Motor neuron (in vitro differentiated cells): Measurements from ENCODE around the gene NXPH4. TPM values are rescaled to one million over a fixed set of nuclear protein-coding genes. Genes with fewer than 3 reads are reported as not detected.

Source experiments
- ATAC-seq, 8 experiments: fragments of 200-7000 bp; cut with Tn5 transposase; replicated peaks in 6 of 8; 2 replicates each; pipeline ENCODE4 v1.8.0; 2021; ENCODE audit warnings: mild to moderate bottlenecking in 8 of 8, moderate library complexity in 8 of 8
- H3K27ac ChIP-seq, 2 donors: fragments of 250-450 bp; sonication (Bioruptor Pico); 2 replicates each; pipeline ENCODE4 v1.9.0; 2021; ENCODE audit warnings: antibody characterized with exemption in 2 of 2, mild to moderate bottlenecking in 2 of 2, moderate library complexity in 1 of 2
- H3K4me1 ChIP-seq, 2 donors: fragments of 250-450 bp; sonication (Bioruptor Pico); replicated peaks in 1 of 2; 2 replicates each; pipeline ENCODE4 v1.6.1; 2021; ENCODE audit warnings: antibody characterized with exemption in 2 of 2, mild to moderate bottlenecking in 2 of 2, moderate library complexity in 1 of 2
- H3K4me3 ChIP-seq, 5 donors: fragments of 250-450 bp; sonication (Bioruptor Pico); 2 replicates each; pipeline ENCODE4 v1.9.0; 2021; ENCODE audit warnings: antibody characterized with exemption in 5 of 5, mild to moderate bottlenecking in 5 of 5, moderate library complexity in 4 of 5
- WGBS, 10 experiments: fragments of 450-650 bp; shearing (Covaris generic); methylation state at CpG; one replicate each; pipeline ENCODE4 v1.0.0; 2022; 5-methylcytosine and 5-hydroxymethylcytosine counted together
- in situ Hi-C, 9 experiments: fragments of 400-800 bp; cut with MboI; loops; one replicate each; pipeline ENCODE4 v1.15.0; 2021; ENCODE audit warnings: low sequenced_read_pairs in 9 of 9, low pct_unique_long_range_greater_than_20kb in 2 of 9; ENCODE audit not compliant: unreplicated experiment in 9 of 9
- total RNA-seq, 8 experiments: library from RNA; unstranded; fragments of 300-600 nt; gene quantifications; 2 replicates each; pipeline versions ENCODE4 v1.2.3 to v1.2.4, GENCODE V29; 2022

The NXPH4 gene
- total RNA-seq, 8 experiments from 2014 or later: 0.36 to 16.3 (median 10.7) TPM

DNA sequence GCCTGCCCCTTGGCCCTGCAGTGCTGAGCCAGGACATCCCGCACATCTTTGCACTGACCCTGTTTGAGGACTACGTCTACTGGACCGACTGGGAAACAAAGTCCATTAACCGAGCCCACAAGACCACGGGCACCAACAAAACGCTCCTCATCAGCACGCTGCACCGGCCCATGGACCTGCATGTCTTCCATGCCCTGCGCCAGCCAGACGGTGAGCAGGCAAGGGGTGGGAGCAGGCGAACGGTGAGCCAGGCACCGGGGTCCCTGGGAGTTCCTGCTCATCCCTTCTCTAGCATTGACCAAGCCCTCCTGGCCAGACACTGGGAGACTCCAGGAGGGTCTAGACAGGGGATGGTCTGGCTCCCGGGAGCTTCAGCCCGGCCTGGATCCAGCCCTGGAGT is 17.4 kb upstream of the NXPH4 start:
- 83 to 100% (median 95%) methylated on average over 1 to 3 of the region's 15 CpGs; no CpG with 5 or more reads in 7 of the 10 experiments for WGBS, 10 experiments
- no peak overlapping the region for H3K27ac ChIP-seq
- in situ Hi-C loops: no loop called here

DNA sequence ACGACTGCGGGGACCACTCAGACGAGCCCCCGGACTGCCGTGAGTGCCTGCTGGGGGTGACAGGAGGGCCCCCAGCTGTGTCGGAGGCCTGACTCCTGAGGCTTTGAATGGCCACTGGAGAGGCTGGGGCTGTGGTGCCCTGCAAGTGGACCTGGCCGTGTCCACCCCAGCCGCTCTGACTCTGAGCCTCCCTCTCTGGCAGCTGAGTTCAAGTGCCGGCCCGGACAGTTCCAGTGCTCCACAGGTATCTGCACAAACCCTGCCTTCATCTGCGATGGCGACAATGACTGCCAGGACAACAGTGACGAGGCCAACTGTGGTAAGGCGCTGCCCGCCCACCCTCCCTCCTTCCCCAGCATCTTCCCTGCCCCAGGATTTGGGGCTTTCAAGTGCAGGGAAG is 16.1 kb upstream of the NXPH4 start:
- in situ Hi-C loops: no loop called here
- Histone ChIP-seq H3K27ac (no peak overlapping the region), H3K4me3 (no peak overlapping the region), H3K4me1 (no peaks in the 10 kb centered on the region)
- WGBS, 10 experiments: 60 to 96% methylated on average over 2 to 5 of the region's 15 CpGs; no CpG with 5 or more reads in 8 of the 10 experiments
- no peak for ATAC-seq

More for the DNA sequence above, 17.4 kb upstream of the NXPH4 start:
- Histone ChIP-seq H3K4me3 (no peak overlapping the region), H3K4me1 (no peaks in the 10 kb centered on the region)
- no peak for ATAC-seq

DNA sequence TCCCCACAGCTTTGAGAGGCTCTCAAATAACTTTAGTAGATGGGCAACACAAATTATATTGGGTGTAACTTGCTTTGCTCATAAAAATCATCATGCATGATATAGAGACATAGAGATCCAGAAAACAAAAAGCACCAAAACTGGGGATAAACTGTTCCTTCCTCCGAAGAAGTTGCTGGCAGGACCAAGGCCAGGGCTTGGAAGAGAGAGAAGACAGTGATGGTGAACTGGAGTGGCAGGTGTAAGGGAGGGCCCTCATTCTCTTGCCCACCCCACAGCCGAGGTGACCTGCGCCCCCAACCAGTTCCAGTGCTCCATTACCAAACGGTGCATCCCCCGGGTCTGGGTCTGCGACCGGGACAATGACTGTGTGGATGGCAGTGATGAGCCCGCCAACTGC is 15.4 kb upstream of the NXPH4 start:
- WGBS, 10 experiments: 67 to 100% (median 90%) methylated on average over 1 to 3 of the region's 8 CpGs; no CpG with 5 or more reads in 6 of the 10 experiments
- H3K4me3 ChIP-seq: no peak overlapping the region
- in situ Hi-C loops: no loop called here
- ATAC-seq: no peak
- no peak overlapping the region for H3K27ac ChIP-seq
- H3K4me1 ChIP-seq: no peaks in the 10 kb centered on the region

DNA sequence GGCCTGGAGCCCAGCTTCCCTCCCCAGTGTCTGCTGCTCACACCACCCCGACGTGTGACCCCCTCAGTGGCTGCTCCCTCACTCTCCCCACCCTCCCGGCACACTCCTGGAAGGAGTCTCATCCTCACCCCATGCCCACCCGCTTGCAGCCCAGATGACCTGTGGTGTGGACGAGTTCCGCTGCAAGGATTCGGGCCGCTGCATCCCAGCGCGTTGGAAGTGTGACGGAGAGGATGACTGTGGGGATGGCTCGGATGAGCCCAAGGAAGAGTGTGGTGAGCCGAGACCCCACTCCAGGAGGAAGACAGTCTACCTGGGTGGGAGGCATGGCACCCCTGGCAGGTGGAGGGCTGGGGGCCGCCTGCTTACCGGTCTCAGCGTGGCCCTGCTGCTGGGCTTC is 15.0 kb upstream of the NXPH4 start:
- in situ Hi-C loops: no loop called here
- no peak for ATAC-seq
- Histone ChIP-seq H3K4me1 (no peaks in the 10 kb centered on the region), H3K27ac (no peak overlapping the region), H3K4me3 (no peak overlapping the region)
- WGBS, 10 experiments: 73 to 96% methylated on average over 3 to 5 of the region's 16 CpGs; no CpG with 5 or more reads in 8 of the 10 experiments

DNA sequence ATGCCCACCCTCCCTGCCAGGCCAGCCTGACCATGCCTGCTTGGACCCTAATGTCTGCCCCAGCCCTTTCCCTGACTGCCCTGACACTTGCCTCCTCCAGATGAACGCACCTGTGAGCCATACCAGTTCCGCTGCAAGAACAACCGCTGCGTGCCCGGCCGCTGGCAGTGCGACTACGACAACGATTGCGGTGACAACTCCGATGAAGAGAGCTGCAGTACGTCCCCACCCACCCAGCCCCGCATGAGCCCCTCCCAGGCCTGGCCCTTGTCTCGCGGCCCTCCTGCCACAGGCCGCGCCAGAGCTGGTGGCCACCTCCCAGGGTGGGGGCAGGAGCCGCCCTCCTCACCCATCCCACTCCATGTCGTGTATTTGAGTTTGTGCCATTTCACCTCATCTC is 14.3 kb upstream of the NXPH4 start:
- Histone ChIP-seq H3K4me1 (no peaks in the 10 kb centered on the region), H3K27ac (no peak overlapping the region), H3K4me3 (no peak overlapping the region)
- no peak for ATAC-seq
- in situ Hi-C loops: no loop called here
- WGBS, 10 experiments: no CpG with 5 or more reads among the region's 19 CpGs

DNA sequence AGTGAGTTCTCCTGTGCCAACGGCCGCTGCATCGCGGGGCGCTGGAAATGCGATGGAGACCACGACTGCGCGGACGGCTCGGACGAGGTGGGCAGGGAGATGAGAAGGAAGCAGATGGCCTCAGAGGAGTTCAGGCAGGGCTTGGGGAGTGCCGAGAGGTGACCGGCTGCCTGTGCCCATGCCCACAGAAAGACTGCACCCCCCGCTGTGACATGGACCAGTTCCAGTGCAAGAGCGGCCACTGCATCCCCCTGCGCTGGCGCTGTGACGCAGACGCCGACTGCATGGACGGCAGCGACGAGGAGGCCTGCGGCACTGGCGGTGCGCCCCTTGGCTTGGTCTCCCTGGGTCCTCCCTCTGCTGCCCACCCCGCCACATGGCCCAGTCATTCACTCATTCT is 13.4 kb upstream of the NXPH4 start:
- Histone ChIP-seq H3K4me3 (no peak overlapping the region), H3K27ac (no peak overlapping the region), H3K4me1 (no peaks in the 10 kb centered on the region)
- in situ Hi-C loops: no loop called here
- no peak for ATAC-seq
- WGBS, 10 experiments: 90 to 100% (median 96%) methylated on average over 8 to 17 of the region's 28 CpGs; no CpG with 5 or more reads in 5 of the 10 experiments

DNA sequence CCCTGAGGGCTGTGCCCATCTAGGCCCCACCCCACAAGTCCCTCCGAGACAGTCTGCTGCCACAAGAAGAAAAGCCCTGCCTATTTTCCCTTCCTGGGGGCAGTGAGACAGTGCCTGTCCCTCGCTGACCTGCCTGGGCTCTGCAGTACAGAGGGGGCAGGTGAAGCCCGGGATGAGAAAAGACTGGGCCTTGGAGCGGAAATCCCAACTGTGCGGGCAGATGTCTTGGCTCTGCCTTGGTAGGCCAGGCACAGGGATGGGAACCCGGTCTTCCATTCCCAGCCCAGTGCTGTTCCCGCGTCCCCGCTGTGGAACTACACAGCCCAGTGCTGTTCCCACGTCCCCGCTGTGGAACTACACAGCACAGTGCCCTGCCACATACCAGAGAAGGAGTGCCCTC is 12.8 kb upstream of the NXPH4 start:
- in situ Hi-C loops: no loop called here
- Histone ChIP-seq H3K4me3 (no peak overlapping the region), H3K27ac (no peak overlapping the region), H3K4me1 (no peaks in the 10 kb centered on the region)
- ATAC-seq: no peak
- 50 to 93% (median 72%) methylated on average over 2 to 4 of the region's 11 CpGs; no CpG with 5 or more reads in 6 of the 10 experiments for WGBS, 10 experiments

DNA sequence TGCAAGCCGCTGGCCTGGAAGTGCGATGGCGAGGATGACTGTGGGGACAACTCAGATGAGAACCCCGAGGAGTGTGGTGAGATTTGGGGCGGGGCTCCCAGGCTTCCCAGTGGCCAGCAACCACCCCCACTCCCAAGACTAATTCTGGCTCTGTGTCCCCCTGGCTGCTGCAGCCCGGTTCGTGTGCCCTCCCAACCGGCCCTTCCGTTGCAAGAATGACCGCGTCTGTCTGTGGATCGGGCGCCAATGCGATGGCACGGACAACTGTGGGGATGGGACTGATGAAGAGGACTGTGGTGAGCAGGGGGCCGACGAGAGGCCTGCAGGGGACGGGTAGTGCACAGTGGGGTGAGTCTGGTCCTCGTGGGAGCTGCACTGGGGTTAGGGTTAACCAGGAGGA is 12.1 kb upstream of the NXPH4 start:
- H3K27ac ChIP-seq: no peak overlapping the region
- in situ Hi-C loops: no loop called here
- H3K4me3 ChIP-seq: no peak overlapping the region

DNA sequence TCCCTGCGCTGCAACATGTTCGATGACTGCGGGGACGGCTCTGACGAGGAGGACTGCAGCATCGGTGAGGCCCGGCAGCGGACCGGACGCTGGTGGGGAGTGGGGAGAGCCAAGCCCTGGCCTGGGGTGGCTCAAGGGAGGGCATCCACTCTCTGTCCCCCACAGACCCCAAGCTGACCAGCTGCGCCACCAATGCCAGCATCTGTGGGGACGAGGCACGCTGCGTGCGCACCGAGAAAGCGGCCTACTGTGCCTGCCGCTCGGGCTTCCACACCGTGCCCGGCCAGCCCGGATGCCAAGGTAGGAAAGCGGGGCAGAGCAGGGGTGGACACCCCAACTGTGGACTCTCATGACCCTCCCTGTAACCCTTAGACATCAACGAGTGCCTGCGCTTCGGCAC is 11.4 kb upstream of the NXPH4 start:
- Histone ChIP-seq H3K4me3 (no peak overlapping the region), H3K4me1 (no peaks in the 10 kb centered on the region), H3K27ac (no peak overlapping the region)
- 91 to 97% methylated on average over 5 to 8 of the region's 26 CpGs; no CpG with 5 or more reads in 8 of the 10 experiments for WGBS, 10 experiments
- in situ Hi-C loops: no loop called here
- ATAC-seq: peak in 4 of 8 experiments; percentile 2 to 14 (median 6)

More for the DNA sequence above, 12.1 kb upstream of the NXPH4 start:
- no peak for ATAC-seq
- H3K4me1 ChIP-seq: no peaks in the 10 kb centered on the region
- 83 to 95% (median 88%) methylated on average over 3 to 9 of the region's 19 CpGs; no CpG with 5 or more reads in 6 of the 10 experiments for WGBS, 10 experiments

DNA sequence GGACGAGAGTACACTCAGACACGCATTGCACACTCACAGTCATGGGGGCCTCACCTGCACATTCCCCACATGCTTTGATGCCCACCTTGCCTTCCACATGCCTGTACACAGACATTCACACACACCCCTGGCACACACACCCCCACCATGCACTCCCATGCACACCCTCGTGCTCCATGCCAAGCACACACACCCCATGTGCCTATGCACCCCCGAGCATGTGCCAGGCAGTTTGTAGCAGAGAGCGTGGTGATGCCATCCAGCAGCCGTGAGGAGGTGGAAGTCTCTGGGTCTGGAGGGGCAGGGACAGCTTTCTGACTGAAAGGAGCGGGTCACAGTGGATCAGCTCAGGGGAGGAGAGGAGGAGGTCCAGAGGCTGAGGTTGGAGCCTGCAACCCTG is 10.7 kb upstream of the NXPH4 start:
- H3K27ac ChIP-seq: no peak overlapping the region
- 30 to 100% methylated on average over 1 to 2 of the region's 7 CpGs; no CpG with 5 or more reads in 8 of the 10 experiments for WGBS, 10 experiments
- in situ Hi-C loops: no loop called here
- no peak overlapping the region for H3K4me3 ChIP-seq
- peak in 4 of 8 experiments; percentile 1 to 11 (median 7) for ATAC-seq
- no peaks in the 10 kb centered on the region for H3K4me1 ChIP-seq

DNA sequence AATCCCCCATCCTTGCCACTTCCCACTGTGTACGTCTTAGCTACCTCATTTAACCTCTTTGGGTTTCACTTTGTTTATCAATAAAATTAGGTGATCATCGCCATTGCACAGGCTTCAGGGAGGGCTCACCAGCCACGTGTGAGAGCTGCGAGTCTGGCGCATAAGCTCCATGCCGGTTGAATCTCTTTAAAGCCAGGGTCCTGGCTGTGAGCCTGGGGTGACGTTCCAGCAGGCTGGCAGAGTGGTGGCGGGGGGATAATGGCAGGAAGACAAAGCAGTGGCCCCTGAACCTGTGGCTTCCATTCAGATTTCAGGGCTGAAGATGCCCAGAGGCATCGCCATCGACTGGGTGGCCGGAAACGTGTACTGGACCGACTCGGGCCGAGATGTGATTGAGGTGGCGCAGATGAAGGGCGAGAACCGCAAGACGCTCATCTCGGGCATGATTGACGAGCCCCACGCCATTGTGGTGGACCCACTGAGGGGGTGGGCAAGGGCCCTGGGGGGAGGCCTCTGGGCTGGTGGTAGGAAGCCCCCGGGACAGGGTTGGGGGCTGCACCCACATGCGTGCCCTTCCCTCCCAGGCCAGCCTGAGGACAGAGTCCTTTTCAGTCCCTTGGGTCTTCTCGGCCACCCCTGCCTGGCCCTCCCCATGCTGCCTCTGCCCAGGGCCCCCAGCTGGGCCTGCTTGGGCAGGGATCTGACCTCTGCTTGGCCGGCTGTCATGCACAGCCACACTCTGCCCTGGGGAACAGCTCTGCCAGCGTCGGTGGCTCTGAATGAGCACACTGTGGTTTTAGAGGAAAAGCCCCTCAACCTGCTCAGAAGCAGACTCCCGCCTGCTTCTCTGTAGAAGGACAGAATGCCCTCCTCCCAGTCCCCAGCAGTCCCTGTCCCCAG is 8.6 kb upstream of the NXPH4 start:
- Histone ChIP-seq H3K27ac (peak overlapping the region in 1 of 2 donors; percentile 33), H3K4me1 (no peaks in the 10 kb centered on the region), H3K4me3 (no peak overlapping the region)
- in situ Hi-C loops: no loop called here
- 33 to 100% (median 96%) methylated on average over 1 to 5 of the region's 29 CpGs; no CpG with 5 or more reads in 3 of the 10 experiments for WGBS, 10 experiments
- ATAC-seq: no peak

DNA sequence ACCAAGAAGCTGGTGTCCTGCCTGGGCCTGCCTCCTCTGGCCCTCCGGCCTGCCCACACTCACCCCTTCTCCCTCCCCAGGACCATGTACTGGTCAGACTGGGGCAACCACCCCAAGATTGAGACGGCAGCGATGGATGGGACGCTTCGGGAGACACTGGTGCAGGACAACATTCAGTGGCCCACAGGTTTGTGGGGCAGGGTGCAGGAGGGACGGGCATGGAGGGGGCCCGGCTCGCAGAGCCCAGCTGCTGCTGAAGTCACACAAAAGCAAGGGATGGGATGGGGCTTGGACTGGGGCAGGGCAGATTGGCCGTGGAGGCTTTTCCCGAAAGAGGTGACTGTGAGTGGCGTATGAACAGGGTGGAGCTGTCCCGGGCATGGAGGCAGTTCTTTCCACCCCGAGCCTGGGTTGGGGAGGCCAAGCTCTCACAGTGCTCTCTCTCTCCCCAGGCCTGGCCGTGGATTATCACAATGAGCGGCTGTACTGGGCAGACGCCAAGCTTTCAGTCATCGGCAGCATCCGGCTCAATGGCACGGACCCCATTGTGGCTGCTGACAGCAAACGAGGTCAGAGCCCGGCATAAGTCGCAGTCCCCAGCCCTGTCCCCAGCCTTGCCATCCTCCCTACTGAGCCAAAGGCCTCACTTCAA is 7.8 kb upstream of the NXPH4 start:
- ATAC-seq: peak in 1 of 8 experiments; percentile 2
- no peak overlapping the region for H3K4me3 ChIP-seq
- in situ Hi-C loops: no loop called here
- 25 to 100% (median 94%) methylated on average over 4 to 12 of the region's 22 CpGs; no CpG with 5 or more reads in 4 of the 10 experiments for WGBS, 10 experiments
- H3K4me1 ChIP-seq: peaks cover 4 to 5% of the 10 kb centered on the region in 2 donors
- no peak overlapping the region for H3K27ac ChIP-seq

DNA sequence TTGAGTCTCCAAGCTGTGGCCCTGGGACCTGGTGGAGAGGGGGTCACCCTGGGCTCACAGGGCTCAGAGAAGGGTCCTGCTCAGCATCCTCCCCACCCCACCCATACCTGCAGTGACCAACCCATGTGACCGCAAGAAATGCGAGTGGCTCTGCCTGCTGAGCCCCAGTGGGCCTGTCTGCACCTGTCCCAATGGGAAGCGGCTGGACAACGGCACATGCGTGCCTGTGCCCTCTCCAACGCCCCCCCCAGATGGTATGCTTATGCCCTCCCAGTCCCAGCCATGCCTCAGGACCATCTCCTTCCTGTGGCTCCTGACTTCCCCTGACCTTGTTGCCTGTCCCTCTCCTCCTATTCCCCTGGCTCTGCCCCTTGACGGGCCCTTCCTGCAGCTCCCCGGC is 6.7 kb upstream of the NXPH4 start:
- ATAC-seq: no peak
- in situ Hi-C loops: no loop called here
- Histone ChIP-seq H3K27ac (no peak overlapping the region), H3K4me3 (no peak overlapping the region), H3K4me1 (peaks cover 16% of the 10 kb centered on the region in 2 donors)
- WGBS, 10 experiments: 88 to 100% methylated on average over 2 to 5 of the region's 8 CpGs; no CpG with 5 or more reads in 8 of the 10 experiments
